MM.1S (cell line): ENCODE results near the gene MACROD2.

Experiments
- DNase-seq: peaks from one replicate; pipeline ENCODE4 v3.0.0-alpha.2; 2015
- H2AFZ ChIP-seq: fragments of 300-600 bp; sonication (generic); 2 replicates; pipeline ENCODE4 v1.6.0; 2016; ENCODE audit warnings: antibody characterized with exemption, low read length
- H3F3A ChIP-seq: fragments of 300-600 bp; sonication (generic); 2 replicates; pipeline ENCODE4 v1.6.1; 2016; ENCODE audit warnings: mild to moderate bottlenecking, antibody characterized with exemption, low read length, moderate library complexity, mixed read lengths; ENCODE audit not compliant: insufficient read depth
- H3K27ac ChIP-seq: fragments of 300-600 bp; sonication (generic); 2 replicates; pipeline ENCODE4 v1.5.1; 2016; ENCODE audit warnings: mild to moderate bottlenecking, low read length
- H3K27me3 ChIP-seq: fragments of 300-600 bp; sonication (generic); replicated peaks from 2 replicates; pipeline ENCODE4 v1.6.0; 2016; ENCODE audit warnings: low read length; ENCODE audit not compliant: insufficient read depth
- H3K36me3 ChIP-seq: fragments of 300-600 bp; sonication (generic); replicated peaks from 2 replicates; pipeline ENCODE4 v1.6.1; 2016; ENCODE audit warnings: mild to moderate bottlenecking, low read length, mixed read lengths; ENCODE audit not compliant: insufficient read depth
- H3K4me1 ChIP-seq: fragments of 300-600 bp; sonication (generic); 2 replicates; pipeline ENCODE4 v1.6.1; 2016; ENCODE audit warnings: low read length, mixed read lengths
- H3K4me2 ChIP-seq: fragments of 300-600 bp; sonication (generic); 2 replicates; pipeline ENCODE4 v1.6.0; 2016; ENCODE audit warnings: low read depth, low read length
- H3K4me3 ChIP-seq: fragments of 300-600 bp; sonication (generic); 2 replicates; pipeline ENCODE4 v1.5.1; 2016; ENCODE audit warnings: low read length, mixed read lengths
- H3K79me2 ChIP-seq: fragments of 300-600 bp; sonication (generic); 2 replicates; pipeline ENCODE4 v1.6.1; 2016; ENCODE audit warnings: mixed run types, low read length, mixed read lengths
- H3K9ac ChIP-seq: fragments of 300-600 bp; sonication (generic); 2 replicates; pipeline ENCODE4 v1.6.1; 2016; ENCODE audit warnings: low read length, mixed read lengths
- H3K9me2 ChIP-seq: fragments of 300-600 bp; sonication (generic); replicated peaks from 2 replicates; pipeline ENCODE4 v1.6.1; 2016; ENCODE audit warnings: mild to moderate bottlenecking, low read length, mixed read lengths; ENCODE audit not compliant: insufficient read depth
- H3K9me3 ChIP-seq: fragments of 300-600 bp; sonication (generic); replicated peaks from 2 replicates; pipeline ENCODE4 v1.6.1; 2016; ENCODE audit warnings: mild to moderate bottlenecking, low read length, mixed read lengths; ENCODE audit not compliant: insufficient read depth
- H4K20me1 ChIP-seq: fragments of 300-600 bp; sonication (generic); 2 replicates; pipeline ENCODE4 v1.6.1; 2016; ENCODE audit warnings: mild to moderate bottlenecking, low read length, moderate library complexity, mixed read lengths; ENCODE audit not compliant: insufficient read depth
- CTCF ChIP-seq: fragments of 300-600 bp; sonication (generic); IDR thresholded peaks from 2 replicates; pipeline ENCODE4 v1.5.1; 2016; ENCODE audit warnings: antibody characterized with exemption, low read length, mixed read lengths
- EZH2 ChIP-seq: fragments of 300-600 bp; sonication (generic); optimal IDR thresholded peaks from 2 replicates; pipeline ENCODE3; 2017; ENCODE audit warnings: low read depth, mild to moderate bottlenecking, antibody characterized with exemption, low read length, mixed read lengths
- EZH2phosphoT487 ChIP-seq: fragments of 300-600 bp; sonication (generic); IDR thresholded peaks from 2 replicates; pipeline ENCODE4 v1.6.1; 2018; ENCODE audit warnings: antibody characterized with exemption, low read length

MACROD2 gene

GRCh38 chr20:16062661-16063581, 2067.6 kb downstream of the MACROD2 start:
- Histone ChIP-seq H4K20me1 (no peaks in the 10 kb centered on the region), H3F3A (no peaks in the 10 kb centered on the region), H3K27me3 (no peaks in the 10 kb centered on the region), H3K4me1 (no peaks in the 10 kb centered on the region), H3K9ac (no peak overlapping the region), H3K79me2 (no peaks in the 10 kb centered on the region), H3K36me3 (no peaks in the 10 kb centered on the region), H2AFZ (no peak overlapping the region), H3K9me3 (no peaks in the 10 kb centered on the region), H3K4me2 (no peak overlapping the region), H3K9me2 (no peaks in the 10 kb centered on the region), H3K27ac (no peak overlapping the region), H3K4me3 (no peak overlapping the region)
- no peak for TF ChIP-seq EZH2phosphoT487
- no peak for TF ChIP-seq EZH2
- no peak for TF ChIP-seq CTCF
- no peak for DNase-seq

GRCh38 chr20:16063881-16064280, 2068.6 kb downstream of the MACROD2 start:
- Histone ChIP-seq H3K79me2 (no peaks in the 10 kb centered on the region), H3F3A (no peaks in the 10 kb centered on the region), H3K4me3 (no peak overlapping the region), H3K4me2 (no peak overlapping the region), H2AFZ (no peak overlapping the region), H3K9me2 (no peaks in the 10 kb centered on the region), H3K4me1 (no peaks in the 10 kb centered on the region), H3K36me3 (no peaks in the 10 kb centered on the region), H4K20me1 (no peaks in the 10 kb centered on the region), H3K9ac (no peak overlapping the region), H3K27me3 (no peaks in the 10 kb centered on the region), H3K27ac (no peak overlapping the region), H3K9me3 (no peaks in the 10 kb centered on the region)
- DNase-seq = no peak
- TF ChIP-seq EZH2 (no peak), EZH2phosphoT487 (no peak), CTCF (no peak)

GRCh38 chr20:16064989-16065707, 2069.8 kb downstream of the MACROD2 start:
- Histone ChIP-seq H3K27me3 (no peaks in the 10 kb centered on the region), H4K20me1 (no peaks in the 10 kb centered on the region), H3K4me1 (peaks cover 9% of the 10 kb centered on the region), H3K79me2 (no peaks in the 10 kb centered on the region), H3K9me2 (no peaks in the 10 kb centered on the region), H3K4me2 (no peak overlapping the region), H3K4me3 (no peak overlapping the region), H3K9me3 (no peaks in the 10 kb centered on the region), H3F3A (no peaks in the 10 kb centered on the region), H3K9ac (no peak overlapping the region), H3K27ac (no peak overlapping the region), H3K36me3 (no peaks in the 10 kb centered on the region), H2AFZ (no peak overlapping the region)
- TF ChIP-seq CTCF = no peak
- no peak for TF ChIP-seq EZH2
- no peak for TF ChIP-seq EZH2phosphoT487
- no peak for DNase-seq
